Stimulated activated CD4-positive, alpha-beta T cell treated with anti-CD3 and anti-CD28 coated beads, Interleukin-2, amount 100 ng/mL, for 24 hours (primary cell): ENCODE data around the gene PAK4.

Experiments
- DNase-seq, 2 donors: peaks; one replicate each; pipeline ENCODE4 v3.0.0-alpha.2; 2020

PAK4 gene

DNA sequence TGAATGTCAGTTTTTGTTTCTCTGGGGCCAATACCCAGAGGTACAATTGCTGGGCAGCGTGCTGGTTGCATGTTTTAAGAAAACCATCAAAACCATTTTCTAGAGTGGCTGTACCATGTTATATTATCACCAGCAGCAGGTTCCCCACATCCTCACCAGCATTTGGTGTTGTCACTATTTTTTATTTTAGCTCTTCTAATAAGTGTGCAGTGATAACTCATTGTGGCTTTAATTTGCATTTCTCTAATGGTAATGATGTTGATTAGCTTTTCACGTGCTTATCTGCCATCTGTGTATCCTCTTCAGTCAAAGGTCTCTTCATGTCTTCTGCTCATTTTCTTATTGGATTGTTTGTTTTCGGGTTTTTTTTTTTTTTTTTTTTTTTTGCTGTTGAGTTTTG is 21.9 kb downstream of the PAK4 start:
- no peak for DNase-seq

DNA sequence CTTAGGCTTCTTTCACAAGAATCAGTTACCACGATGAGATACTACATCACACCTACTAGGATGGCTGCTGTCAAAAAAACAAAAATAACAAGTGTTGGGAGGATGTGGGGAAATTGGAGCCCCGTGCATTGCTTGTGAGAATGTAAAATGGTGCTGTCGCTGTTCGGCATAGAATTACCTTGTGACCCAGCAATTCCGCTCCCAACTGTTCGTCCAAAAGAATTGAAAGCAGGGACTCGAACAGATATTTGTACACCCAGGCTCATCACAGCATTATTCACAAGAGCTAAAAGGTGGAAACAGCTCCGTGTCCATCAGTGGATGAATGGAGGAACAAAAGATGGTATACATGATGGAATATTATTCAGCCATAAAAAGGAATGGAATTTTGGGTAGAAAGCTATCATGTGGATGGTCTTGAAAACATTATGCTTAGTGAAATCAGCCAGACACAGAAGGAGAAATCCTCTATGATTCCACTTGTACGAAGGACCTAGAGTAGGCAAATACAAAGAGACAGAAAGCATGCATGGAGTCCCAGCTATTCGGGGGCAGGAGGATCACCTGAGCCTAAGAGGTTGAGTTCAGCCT is 23.4 kb downstream of the PAK4 start:
- no peak for DNase-seq

DNA sequence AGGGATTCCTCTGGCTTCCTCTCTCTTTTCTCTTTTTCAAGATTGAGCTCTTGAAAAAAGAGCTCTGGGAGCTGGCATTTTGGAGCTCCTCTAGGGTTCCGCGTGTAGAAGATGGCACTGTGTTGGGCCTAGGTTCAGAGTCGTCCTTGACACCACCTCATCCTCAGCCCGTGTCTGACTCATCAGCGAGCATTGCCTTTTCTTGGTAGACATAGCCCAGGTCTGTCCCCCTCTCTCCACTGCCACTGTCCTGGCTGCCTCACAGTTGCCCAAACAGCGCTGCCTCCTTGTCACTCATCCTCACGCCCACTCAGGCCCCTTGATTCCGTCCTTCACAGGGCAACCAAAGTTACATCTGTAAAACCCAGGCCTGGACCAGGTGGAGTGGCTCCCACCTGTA is 24.6 kb downstream of the PAK4 start:
- DNase-seq: no peak

DNA sequence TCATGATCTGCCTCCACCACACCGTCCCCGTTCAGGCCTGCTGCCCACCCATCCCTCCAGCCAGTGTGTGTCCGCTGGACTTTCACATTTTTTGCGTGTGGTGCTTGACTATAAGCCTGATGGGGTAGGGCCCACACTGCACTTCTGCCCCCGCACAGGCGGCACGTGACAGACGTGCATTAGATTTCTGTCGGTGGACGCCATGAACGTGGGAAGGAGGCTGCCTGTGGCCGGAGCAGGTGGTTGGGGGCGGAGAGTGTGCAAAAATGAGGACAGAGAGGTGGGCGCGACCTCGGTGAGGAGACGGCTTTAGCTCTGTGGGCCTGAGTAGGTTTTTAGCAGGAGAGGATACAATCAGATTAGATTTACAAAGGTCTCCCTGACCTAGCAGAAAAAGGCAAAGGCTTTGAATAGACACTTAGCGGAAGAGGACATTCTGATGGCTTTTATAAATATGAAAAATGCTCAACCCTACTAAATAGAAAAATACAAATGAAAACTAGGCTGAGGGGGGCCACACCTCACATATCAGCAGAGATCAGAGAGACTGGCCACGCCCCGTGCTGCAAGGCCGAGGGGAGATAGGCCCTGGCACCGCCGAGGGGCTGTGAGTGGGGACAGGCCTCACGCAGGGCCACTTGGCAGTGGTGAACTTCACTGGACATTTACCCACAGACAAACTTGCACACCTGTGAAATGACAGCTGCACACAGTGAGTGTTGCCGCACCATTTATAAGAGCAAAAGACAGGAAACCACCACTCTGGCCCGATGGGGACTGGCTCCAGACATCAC is 25.4 kb downstream of the PAK4 start:
- no peak for DNase-seq

DNA sequence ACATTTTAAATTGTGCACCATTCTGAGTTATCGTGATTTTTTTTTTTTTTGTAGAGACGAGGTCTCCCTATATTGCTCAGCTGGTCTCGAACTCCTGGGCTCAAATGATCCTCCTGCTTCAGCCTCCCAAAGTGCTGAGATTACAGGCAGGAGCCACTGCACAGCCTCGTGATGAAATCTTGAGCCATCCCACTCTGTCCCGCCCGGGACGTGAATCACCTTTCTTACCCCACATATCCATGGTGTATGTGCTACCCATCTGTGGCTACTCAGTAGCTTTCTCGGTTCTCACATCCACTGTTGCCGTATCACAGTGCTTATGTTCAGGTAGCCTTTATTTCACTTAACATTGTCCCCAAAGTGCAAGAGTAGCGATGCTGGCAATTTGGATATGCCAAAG is 26.5 kb downstream of the PAK4 start:
- DNase-seq: no peak

DNA sequence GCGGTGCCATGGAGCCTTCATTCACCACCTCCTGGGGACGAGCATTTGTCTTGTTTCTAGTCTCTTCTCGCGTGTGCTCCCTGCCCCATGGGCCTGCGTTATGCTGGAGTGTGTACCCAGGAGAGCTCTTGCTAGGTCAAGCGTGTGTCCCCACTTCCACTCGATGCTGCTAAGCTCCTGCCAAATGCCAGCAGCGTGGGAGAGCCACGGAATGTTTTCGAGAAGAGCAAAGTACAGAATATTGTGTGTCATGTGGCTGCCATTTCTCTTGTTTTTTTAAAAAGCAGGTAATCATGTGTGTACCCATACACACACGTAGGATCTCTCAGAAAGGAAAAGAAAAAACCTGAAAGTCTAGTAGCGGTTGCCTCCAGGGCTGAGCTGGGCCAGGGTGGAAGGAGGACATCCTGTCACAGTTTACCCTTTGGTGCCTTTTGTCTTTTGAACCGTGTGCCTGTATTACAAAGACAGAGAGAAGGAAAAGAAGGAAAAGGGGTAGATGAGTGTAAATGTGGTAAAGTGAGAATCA is 28.6 kb downstream of the PAK4 start:
- DNase-seq: no peak

DNA sequence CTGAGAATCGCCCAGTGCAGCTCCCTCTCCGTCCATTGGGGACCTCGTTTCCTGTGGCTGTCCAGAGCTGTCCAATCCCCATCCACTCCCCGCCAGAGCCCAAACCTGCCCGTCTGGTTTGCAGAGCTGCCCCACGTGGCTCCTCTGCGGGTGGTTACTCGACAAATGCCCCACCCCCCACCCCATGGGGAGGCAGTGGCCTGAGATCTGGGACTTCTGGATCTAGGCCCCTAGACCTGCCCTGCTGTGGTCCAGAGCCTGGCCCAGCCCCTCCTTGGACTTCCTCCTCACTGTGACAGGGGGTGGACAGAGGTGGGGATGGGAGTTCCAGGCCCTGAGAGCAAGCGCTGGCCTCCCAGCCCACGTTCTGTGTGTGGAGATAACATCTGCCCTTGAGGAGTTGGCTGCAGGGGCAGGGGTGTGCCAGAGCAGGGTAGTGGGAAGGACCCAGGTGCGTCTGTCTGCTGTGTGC is 29.1 kb downstream of the PAK4 start:
- no peak for DNase-seq

DNA sequence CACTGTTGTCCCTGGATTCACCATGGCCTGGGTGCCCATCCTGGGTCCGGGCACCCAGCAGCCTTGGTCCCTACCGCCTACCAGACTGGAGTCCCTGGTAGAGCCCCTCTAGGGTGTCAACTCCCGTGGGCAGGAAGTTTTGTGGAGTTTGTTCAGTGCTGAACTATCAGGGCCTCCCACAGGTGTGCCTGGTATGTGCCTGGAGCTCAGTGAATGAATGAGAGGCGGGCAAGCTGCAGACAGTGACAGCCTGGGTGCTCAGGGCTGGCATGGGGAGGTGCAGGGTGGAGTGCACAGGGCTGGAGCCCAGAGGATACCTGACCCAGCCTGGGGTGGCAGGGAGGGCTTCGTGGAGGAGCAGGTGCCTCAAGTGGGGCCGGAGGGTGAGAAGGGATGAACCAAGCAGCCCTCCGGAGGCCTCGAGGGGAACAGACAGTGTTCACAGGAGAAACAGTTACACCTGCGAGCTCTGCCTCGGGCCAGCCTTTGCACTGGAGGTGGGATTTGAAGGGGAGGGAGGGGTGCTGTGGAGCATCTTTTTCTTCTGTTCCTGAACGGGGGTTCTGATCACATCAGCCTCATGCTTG is 29.6 kb downstream of the PAK4 start:
- DNase-seq: no peak

DNA sequence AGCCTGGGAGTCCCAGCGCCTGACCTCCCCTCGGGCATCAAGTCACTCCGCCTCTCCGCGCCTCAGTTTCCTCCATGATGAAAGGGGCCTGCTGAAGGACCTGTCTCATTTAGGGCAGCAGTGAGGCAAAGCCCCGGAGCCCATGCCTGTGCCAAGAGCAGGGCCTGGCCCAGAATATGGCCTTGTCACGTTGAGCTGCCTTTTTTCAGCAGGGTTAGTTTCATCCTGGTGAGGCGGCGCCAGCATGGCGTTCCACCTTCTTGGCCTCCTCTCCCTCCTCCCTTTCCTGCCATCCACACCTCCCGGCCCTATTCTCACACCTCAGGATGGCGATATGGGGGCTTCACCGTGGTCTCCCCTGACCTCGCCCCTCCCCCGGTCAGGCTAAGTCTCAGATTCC is 30.2 kb downstream of the PAK4 start:
- DNase-seq: no peak

DNA sequence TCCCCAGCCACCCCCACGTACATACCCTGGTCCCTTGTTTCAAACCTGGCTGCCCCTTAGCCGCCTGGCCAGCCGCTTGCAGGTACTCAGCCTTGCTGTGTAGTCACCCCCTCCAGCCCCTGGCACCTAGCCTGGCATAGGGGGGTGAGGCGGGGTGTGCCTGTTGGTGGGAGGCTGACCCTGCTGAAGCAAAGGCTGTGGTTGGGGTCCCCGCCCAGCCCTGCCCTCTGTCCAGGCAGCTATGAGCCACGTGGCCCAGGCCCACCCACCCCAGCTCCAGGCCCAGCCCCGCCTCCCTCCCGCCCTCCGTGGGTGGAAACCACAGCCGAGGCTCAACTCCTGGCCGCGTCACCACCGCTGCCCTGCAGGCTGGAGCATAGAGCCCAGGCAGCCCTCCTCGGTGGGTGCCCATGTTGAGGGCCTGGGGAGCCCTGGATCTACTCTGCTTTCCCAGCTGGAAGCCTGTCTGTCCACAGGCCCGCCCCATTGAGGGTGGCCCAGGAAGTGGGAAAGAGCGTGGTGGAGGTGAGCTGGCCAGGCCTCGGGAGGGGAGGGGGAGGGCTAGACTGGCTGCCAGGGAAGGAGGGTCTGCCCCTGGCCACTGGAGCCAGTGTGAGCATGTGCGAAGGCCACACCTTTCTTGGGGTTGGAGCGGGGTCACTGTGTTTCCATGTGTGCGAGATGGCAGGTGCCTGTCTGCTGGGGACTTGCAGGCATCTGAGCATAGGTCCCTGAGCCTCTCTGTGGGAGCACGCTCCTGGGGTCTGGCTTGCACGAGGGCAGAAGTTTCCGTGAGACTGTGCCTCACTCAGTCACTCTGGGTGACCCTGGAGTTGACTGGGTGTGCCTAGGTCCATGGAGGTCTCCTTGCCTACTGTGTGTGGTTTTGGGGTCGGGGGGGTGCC is 31.0 kb downstream of the PAK4 start:
- peak in 1 of 2 donors; percentile 19 for DNase-seq

DNA sequence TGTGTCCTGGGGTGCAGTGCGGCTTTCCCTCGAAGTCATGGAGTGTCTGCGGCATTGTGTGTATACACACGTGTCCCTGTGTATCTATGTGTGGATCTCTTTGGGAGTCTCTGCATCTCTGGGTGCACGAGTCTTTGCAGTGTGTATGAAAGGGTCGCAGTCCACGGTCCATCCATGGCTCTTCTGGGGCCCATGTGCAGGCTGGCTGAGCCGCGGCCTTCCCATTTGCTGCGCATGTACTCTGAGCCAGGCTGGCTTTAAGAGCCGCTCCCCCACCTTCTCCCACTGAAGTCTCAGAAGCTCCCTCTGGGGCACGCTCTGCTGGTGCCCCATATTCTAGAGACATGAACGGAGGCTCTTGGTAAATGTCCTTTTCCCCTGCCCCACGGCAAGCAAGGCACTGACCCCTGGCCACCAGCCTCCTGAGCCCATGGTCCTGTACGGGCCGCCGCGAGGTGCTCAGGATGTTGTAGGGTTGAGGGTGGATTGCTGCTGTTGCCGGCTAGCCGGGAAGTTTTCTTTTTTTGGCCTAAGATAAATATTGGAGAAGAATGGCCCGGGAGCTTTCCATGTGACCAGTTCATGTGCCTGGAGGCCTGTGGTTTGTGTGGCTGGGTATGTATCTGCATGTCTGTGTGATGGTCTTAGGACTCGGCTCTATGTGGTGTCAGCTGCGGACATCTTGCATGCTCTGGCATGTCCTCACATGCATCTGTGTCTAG is 31.9 kb downstream of the PAK4 start:
- no peak for DNase-seq

DNA sequence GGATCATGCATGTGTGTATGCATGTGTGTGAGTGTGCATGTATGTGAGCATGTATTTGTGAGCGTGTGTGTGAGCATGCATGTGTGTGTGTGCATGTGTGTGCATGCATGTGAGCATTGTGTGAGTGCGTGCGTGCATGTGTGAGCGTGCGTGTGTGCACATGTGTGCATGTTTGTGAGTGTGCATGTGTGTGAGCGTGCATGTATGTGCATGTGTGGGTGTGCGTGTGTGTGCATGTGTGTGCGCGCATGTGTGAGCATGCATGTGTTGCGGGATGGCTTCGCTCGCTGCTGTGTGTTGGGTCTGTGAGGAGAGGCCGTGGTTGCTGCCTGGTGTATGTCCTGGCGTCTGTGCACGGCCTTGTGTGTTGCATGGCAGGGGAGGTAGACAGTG is 32.4 kb downstream of the PAK4 start:
- DNase-seq: no peak

DNA sequence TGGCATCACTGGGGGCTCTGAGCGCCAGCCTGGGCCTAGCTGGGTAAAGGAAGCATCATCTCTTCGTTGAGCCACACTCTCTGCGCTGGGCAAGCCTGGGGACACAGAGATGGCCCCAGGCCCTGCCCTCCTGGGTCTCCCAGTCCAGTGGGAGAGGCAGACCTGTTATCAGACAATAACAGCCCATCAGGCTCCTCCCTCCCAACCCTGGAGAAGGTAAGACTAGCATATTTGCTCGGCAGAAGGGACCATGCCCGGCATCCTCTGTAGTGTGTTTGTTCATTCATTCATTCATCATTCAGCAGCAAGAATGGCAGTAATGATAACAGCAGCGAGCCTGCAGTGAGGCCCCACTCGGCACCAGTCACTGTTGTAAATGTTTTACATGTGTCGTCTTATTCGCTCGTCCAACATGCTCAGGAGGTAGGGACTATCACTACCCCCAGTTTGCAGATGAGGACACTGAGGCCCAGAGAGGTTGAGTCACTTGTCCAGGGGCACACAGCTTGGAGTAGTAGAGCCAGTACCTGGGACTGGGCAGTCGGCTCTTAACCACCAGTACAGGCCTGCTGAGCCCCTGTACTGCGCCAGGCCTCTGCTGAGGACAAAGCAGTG is 33.2 kb downstream of the PAK4 start:
- no peak for DNase-seq

DNA sequence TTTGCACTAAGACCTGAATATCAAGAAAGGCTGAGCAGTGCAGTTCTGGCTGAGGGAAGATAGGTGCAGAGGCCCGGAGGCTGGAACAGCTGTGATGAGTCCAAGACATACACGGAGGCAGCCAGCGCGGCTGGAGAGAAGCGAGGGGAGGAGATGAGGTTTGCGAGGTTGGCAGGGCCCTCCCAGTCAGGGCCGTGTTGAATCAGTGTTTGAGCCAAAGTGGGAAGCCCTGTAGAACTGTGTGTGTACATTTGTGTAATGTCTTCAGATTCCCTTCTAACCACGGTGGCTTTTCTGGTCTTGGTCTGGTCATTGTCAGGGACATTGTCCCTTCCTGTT is 34.9 kb downstream of the PAK4 start:
- no peak for DNase-seq

DNA sequence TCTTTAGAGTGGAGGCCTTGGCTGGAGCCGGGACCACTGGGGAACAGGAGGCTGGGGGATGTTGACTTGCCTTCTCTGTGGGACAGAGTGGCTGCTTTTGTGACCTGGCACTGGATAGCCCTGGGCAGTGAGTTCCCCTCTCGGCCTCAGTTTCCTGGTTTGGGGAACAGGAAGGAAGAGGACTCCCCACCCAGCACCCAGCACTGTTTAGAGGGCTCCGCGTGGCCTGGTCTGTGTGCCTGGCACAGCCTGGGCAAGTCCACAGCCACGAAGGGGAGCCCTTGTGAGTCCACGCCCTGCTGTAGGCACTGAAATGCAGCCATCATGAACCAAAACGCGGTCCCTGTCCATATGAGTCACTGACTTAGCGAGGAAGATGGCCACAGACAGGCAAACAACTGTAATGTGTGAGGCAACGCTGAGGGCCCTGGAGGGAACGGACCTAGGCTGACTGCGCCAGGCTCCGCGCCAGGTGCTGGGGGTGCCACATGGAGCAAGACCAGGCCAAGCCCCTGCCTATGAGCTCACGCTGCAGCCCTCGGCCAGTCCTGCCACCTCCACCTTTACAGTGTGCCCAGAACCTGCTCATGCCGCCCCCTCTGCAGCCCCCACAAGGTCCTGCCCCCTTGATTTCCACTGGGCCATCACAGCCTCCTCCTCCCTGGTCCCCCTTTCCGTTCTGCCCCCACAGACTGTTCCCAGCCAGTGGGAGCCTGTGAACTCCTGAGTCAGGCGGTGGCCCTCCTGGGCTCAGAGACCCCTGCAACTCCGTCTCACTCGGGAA is 35.5 kb downstream of the PAK4 start:
- DNase-seq: no peak

DNA sequence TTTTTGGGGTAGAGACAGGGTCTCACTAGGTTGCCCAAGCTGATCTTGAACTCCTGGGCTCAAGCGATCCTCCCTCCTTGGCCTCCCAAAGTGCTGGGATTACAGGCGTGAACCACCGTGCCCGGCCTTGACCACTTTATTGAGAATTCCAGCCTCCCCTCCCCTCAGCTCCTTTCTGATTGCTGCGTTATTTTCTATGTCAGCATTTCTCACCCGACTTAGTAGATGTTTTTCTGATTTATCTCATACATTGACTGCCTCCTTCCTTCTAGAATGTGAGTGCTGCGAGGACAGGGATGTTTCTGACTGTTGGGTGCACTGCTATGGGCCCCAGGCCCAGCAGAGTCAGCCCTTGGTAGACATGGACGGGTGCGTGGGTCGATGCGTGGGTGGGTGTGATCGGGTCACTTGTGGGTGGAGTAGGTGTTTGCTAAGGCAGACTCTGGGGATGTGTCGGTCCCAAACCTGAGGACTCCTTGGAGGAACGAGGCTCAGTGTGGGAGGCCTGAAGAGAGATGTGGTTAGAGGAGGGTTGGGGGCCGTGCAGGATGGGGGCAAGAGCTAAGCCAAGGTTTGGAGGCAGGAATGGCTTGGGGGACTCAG is 37.0 kb downstream of the PAK4 start:
- no peak for DNase-seq

DNA sequence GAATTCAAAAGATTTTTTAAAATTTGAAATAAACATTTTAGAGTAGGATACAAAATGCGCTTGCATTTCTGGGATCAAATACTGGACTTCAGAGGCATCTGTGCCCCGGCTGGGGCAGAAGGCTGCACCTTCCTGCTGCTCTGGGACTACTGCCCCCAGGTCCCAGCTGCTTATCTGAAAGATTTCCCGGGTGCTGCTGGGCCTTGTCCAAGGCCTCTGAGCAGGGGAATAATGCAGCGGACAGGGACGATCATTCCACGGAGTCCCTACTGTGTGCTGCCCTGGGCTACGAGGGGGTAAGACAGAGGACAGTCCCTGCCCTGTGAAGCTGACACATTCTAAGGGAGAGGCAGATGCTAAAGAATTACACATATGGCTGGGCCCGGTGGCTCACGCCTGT is 38.0 kb downstream of the PAK4 start:
- no peak for DNase-seq

DNA sequence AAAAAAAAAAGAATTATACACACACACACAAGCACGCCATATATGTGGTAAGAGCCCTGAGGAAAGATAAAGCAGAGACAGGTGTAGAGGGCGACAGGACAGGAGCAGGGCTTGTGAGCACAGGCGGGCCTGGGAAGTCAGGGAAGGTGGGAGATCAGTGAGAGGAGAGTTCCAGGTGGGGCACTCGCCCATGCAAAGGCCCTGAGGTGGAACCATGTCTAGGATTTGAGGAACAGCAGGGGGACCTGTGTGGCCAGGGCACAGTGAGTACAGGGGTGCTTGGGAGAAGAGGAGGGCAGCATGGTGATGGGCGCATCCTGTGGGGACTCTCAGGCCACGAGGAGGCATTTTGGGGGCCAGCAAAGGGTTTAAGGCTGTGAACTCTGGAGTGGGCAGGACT is 38.7 kb downstream of the PAK4 start:
- no peak for DNase-seq

DNA sequence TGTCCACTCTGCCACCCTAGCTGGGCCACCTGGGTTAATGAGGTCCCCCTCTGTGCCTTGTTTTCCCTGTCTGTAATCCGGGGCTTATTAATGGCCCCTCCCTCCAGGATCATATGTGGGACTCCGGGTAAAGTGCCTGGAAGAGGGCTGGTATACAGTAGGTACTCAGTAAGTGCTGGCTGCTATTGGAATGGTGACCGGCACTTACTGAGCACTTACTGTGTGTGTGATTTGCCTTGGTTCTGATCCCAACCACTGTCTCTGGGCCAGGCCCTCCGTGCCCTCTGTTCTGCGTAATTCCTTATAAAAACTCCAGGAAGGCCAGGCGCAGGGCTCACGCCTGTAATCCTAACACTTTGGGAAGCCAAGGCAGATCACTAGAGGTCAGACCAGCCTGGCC is 40.3 kb downstream of the PAK4 start:
- no peak for DNase-seq

DNA sequence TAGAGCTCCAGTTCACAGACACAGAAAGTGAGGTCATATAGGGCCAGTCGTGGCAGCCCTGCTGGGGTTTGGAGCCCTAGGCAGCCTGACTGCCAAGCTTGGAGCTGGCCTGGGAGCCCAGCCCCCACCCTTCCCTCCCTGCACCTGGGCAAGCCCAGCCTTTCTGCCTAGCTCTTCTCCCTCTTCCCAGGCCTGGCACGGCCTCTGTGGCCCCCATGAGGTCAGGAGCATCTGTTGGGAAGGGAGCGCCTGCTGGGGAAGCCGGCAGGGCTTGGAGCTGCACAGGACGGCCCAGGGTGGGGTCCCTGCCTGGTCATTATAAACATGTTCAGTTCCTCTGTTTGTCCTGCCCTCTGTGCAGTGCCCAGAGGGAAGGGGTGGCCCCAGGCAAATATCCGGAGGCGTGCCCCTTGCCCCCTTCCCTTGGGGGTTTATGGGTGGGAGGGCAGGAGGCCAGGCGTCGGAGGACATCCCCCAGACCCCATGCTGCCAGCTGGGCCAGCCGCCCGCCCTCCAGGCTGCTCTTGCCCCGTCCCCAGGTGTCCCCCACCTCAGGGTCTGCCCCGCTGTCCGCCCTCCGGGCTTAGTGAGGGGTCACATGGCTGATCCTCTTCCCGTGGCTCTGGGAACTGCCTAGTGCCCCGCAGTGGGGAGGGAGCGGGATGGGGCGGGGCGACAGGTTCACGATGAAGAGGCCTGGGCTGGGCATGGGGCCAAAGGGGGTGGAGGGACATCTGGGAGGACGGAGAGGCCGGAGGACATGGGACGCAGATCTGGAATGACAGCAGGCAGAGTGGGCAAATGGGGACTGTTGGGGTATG is 41.2 kb downstream of the PAK4 start:
- no peak for DNase-seq
